ENCODE measurements around the gene ZBTB2.

Gene ZBTB2

GRCh38 chr6:151323791-151324487, 67.4 kb downstream of the ZBTB2 start:
- no peaks in the 10 kb centered on the region for H3K79me2 ChIP-seq (ENCODE audit: control insufficient read depth, low read length)
- H3K4me1 ChIP-seq (ENCODE audit: control insufficient read depth, low read length), result no peaks in the 10 kb centered on the region
- no peak overlapping the region for H3K27ac ChIP-seq (ENCODE audit: low read depth, low read length)
- no peak overlapping the region for H3K4me2 ChIP-seq (ENCODE audit: low read length)
- H4K20me1 ChIP-seq (ENCODE audit: control insufficient read depth, insufficient read depth, low read depth, low read length), result no peaks in the 10 kb centered on the region
- peaks cover 18% of the 10 kb centered on the region for H3K27me3 ChIP-seq (ENCODE audit: control insufficient read depth, low read length)
- H3K9me2 ChIP-seq (replicated peaks; ENCODE audit: control insufficient read depth, low read length), result no peaks in the 10 kb centered on the region
- H3F3A ChIP-seq (ENCODE audit: control insufficient read depth, insufficient read depth), result no peaks in the 10 kb centered on the region
- no peaks in the 10 kb centered on the region for H3K9me3 ChIP-seq (ENCODE audit: control insufficient read depth, insufficient read depth, low read length)
- TF ChIP-seq CTCF (IDR thresholded peaks at IDR 0.05; ENCODE audit: low read depth, low read length, poor library complexity, severe bottlenecking), result peak; percentile 97
- no peak for TF ChIP-seq EZH2phosphoT487 (IDR thresholded peaks at IDR 0.05; ENCODE audit: borderline replicate concordance, low read length)
- no peaks in the 10 kb centered on the region for H3K36me3 ChIP-seq (ENCODE audit: control insufficient read depth, low read length)
- H3K4me3 ChIP-seq (ENCODE audit: low read length), result no peak overlapping the region

- Histone ChIP-seq H3K36me3 (ENCODE audit: control insufficient read depth, low read length) (no peaks in the 10 kb centered on the region), H3K27me3 (ENCODE audit: control insufficient read depth, low read length) (peaks cover 24% of the 10 kb centered on the region), H3K27ac (ENCODE audit: low read depth, low read length) (no peak overlapping the region), H3K4me2 (ENCODE audit: low read length) (no peak overlapping the region), H3K4me3 (ENCODE audit: low read length) (no peak overlapping the region), H3K9me3 (ENCODE audit: control insufficient read depth, insufficient read depth, low read length) (no peaks in the 10 kb centered on the region), H4K20me1 (ENCODE audit: control insufficient read depth, insufficient read depth, low read depth, low read length) (no peaks in the 10 kb centered on the region), H3K4me1 (ENCODE audit: control insufficient read depth, low read length) (no peaks in the 10 kb centered on the region), H3F3A (ENCODE audit: control insufficient read depth, insufficient read depth) (no peaks in the 10 kb centered on the region), H3K79me2 (ENCODE audit: control insufficient read depth, low read length) (no peaks in the 10 kb centered on the region), H3K9me2 (replicated peaks; ENCODE audit: control insufficient read depth, low read length) (no peaks in the 10 kb centered on the region)
- no peak for TF ChIP-seq EZH2phosphoT487 (IDR thresholded peaks at IDR 0.05; ENCODE audit: borderline replicate concordance, low read length)
- no peak for TF ChIP-seq CTCF (IDR thresholded peaks at IDR 0.05; ENCODE audit: low read depth, low read length, poor library complexity, severe bottlenecking)
Measured at GRCh38 chr6:151322570-151322969, 68.8 kb downstream of the ZBTB2 start.

- Histone ChIP-seq H3K27ac (ENCODE audit: low read depth, low read length) (no peak overlapping the region), H3K4me2 (ENCODE audit: low read length) (no peak overlapping the region), H3K27me3 (ENCODE audit: control insufficient read depth, low read length) (peaks cover 28% of the 10 kb centered on the region), H3K4me3 (ENCODE audit: low read length) (no peak overlapping the region), H3K9me2 (replicated peaks; ENCODE audit: control insufficient read depth, low read length) (no peaks in the 10 kb centered on the region), H3K36me3 (ENCODE audit: control insufficient read depth, low read length) (no peaks in the 10 kb centered on the region), H3K4me1 (ENCODE audit: control insufficient read depth, low read length) (no peaks in the 10 kb centered on the region), H3F3A (ENCODE audit: control insufficient read depth, insufficient read depth) (no peaks in the 10 kb centered on the region), H4K20me1 (ENCODE audit: control insufficient read depth, insufficient read depth, low read depth, low read length) (no peaks in the 10 kb centered on the region), H3K9me3 (ENCODE audit: control insufficient read depth, insufficient read depth, low read length) (no peaks in the 10 kb centered on the region), H3K79me2 (ENCODE audit: control insufficient read depth, low read length) (no peaks in the 10 kb centered on the region)
- TF ChIP-seq EZH2phosphoT487 (IDR thresholded peaks at IDR 0.05; ENCODE audit: borderline replicate concordance, low read length), result no peak
- TF ChIP-seq CTCF (IDR thresholded peaks at IDR 0.05; ENCODE audit: low read depth, low read length, poor library complexity, severe bottlenecking), result no peak
Measured at GRCh38 chr6:151321438-151321837, 69.9 kb downstream of the ZBTB2 start.

All from DOHH2 (cell line).